H1 (cell line): ENCODE data around the gene ITSN1. TPM values are rescaled to one million over a fixed set of nuclear protein-coding genes. Genes with fewer than 3 reads are reported as not detected.

Experiments used
- CTCF ChIA-PET: fragments of 300-600 bp; sonication (Branson Sonifier 250); formaldehyde crosslinking; loops from one replicate; lab custom pipeline; 2021; ENCODE audit not compliant: partially characterized antibody; lab: Charles Lee
- POLR2A ChIA-PET: fragments of 300-600 bp; sonication (Branson Sonifier 250); formaldehyde crosslinking; loops from one replicate; lab custom pipeline; 2021; ENCODE audit warnings: inconsistent platforms; ENCODE audit not compliant: partially characterized antibody; lab: Charles Lee
- DNase-seq, 2 experiments: peaks; one replicate each; pipeline versions ENCODE4 v3.0.0 to v3.0.0-alpha.2; 2010 to 2022; ENCODE audit warnings: low spot score in 2 of 2, low read depth in 1 of 2, mixed read lengths in 1 of 2
- FAIRE-seq: peaks from 2 replicates; lab custom pipeline; 2011; peaks lifted over from hg19 to GRCh38; lab: Jason Lieb, UNC
- H2AFZ ChIP-seq: 2 replicates; pipeline ENCODE4 v1.8.1; 2012; ENCODE audit warnings: low read length, inconsistent platforms
- H2AK5ac ChIP-seq: 2 replicates; pipeline ENCODE4 v1.6.1; 2013; ENCODE audit warnings: low read depth, low read length
- H2BK120ac ChIP-seq: replicated peaks from 2 replicates; pipeline ENCODE3; 2013; ENCODE audit warnings: low read depth, low read length, inconsistent platforms
- H2BK12ac ChIP-seq: 2 replicates; pipeline ENCODE4 v1.6.1; 2013; ENCODE audit warnings: low read depth, low read length
- H2BK15ac ChIP-seq: 2 replicates; pipeline ENCODE4 v1.6.1; 2013; ENCODE audit warnings: low read length
- H2BK20ac ChIP-seq: 2 replicates; pipeline ENCODE4 v1.6.1; 2013; ENCODE audit warnings: low read length
- H2BK5ac ChIP-seq: 2 replicates; pipeline ENCODE4 v1.6.1; 2013; ENCODE audit warnings: low read depth, low read length
- H3K14ac ChIP-seq: 2 replicates; pipeline ENCODE4 v1.6.1; 2013; ENCODE audit warnings: inconsistent platforms; ENCODE audit not compliant: insufficient read length
- H3K18ac ChIP-seq: 2 replicates; pipeline ENCODE4 v1.6.1; 2013; ENCODE audit warnings: low read length; ENCODE audit errors: extremely low read depth
- H3K23ac ChIP-seq: 2 replicates; pipeline ENCODE4 v1.6.1; 2013; ENCODE audit warnings: inconsistent platforms; ENCODE audit not compliant: insufficient read length
- H3K23me2 ChIP-seq: 2 replicates; pipeline ENCODE4 v1.6.1; 2013; ENCODE audit warnings: low read depth, low read length
- H3K27ac ChIP-seq: 2 replicates; pipeline ENCODE4 v1.6.1; 2011; ENCODE audit warnings: low read depth, low read length, inconsistent platforms
- H3K27me3 ChIP-seq, 4 experiments: replicated peaks in 1 of 4; 1 replicate in 1 of 4; 2 replicates in 3 of 4; pipeline versions ENCODE4 v1.6.1 to v1.8.1; 2011 to 2013; ENCODE audit warnings: low read length in 3 of 4, mild to moderate bottlenecking in 3 of 4, inconsistent platforms in 2 of 4, mixed read lengths in 2 of 4, moderate library complexity in 1 of 4; ENCODE audit not compliant: control insufficient read depth in 3 of 4, insufficient read depth in 3 of 4; ENCODE audit errors: extremely low read depth in 1 of 4
- H3K36me3 ChIP-seq, 4 experiments: 2 replicates each; pipeline versions ENCODE4 v1.6.1 to v1.8.1; 2011 to 2013; ENCODE audit warnings: mild to moderate bottlenecking in 4 of 4, low read length in 3 of 4, moderate library complexity in 2 of 4, control low read depth in 1 of 4, inconsistent platforms in 1 of 4; ENCODE audit not compliant: insufficient read depth in 4 of 4, control insufficient read depth in 2 of 4
- H3K4ac ChIP-seq: replicated peaks from 2 replicates; pipeline ENCODE3; 2013; ENCODE audit warnings: low read length, low read depth, mixed read lengths, inconsistent platforms; ENCODE audit not compliant: insufficient read length
- H3K4me1 ChIP-seq, 4 experiments: replicated peaks in 1 of 4; 1 replicate in 1 of 4; 2 replicates in 3 of 4; pipeline versions ENCODE4 v1.6.1 to v1.8.1; 2011 to 2013; ENCODE audit warnings: low read length in 3 of 4, inconsistent platforms in 2 of 4, mixed read lengths in 1 of 4; ENCODE audit not compliant: insufficient read depth in 4 of 4, control insufficient read depth in 3 of 4
- H3K4me2 ChIP-seq, 2 experiments: 2 replicates each; pipeline versions ENCODE4 v1.6.1 to v1.8.1; 2011 to 2013; ENCODE audit warnings: low read depth in 2 of 2, low read length in 2 of 2, control low read depth in 1 of 2, inconsistent platforms in 1 of 2, mild to moderate bottlenecking in 1 of 2; ENCODE audit not compliant: insufficient read depth in 1 of 2
- H3K4me3 ChIP-seq, 4 experiments: fragments of 200-600, 300-600 bp in 1 of 4; sonication (generic), shearing (Covaris generic), sonication (Bioruptor Twin) in 1 of 4; 2 replicates each; pipeline versions ENCODE4 v1.5.1 to v1.8.1; 2011 to 2016; ENCODE audit warnings: low read length in 4 of 4, low read depth in 3 of 4, control low read depth in 2 of 4, inconsistent platforms in 2 of 4, mild to moderate bottlenecking in 2 of 4, mixed read lengths in 1 of 4, moderate library complexity in 1 of 4; ENCODE audit not compliant: insufficient read depth in 2 of 4; ENCODE audit errors: extremely low read depth in 1 of 4
- H3K56ac ChIP-seq: replicated peaks from 2 replicates; pipeline ENCODE3; 2013; ENCODE audit warnings: low read depth, mild to moderate bottlenecking, mixed read lengths, low read length, inconsistent platforms; ENCODE audit not compliant: insufficient read length
- H3K79me1 ChIP-seq: 2 replicates; pipeline ENCODE4 v1.6.1; 2013; ENCODE audit warnings: low read depth, low read length, control low read depth
- H3K79me2 ChIP-seq, 2 experiments: 2 replicates each; pipeline versions ENCODE4 v1.6.1 to v1.8.1; 2012 to 2013; ENCODE audit warnings: low read length in 2 of 2, mild to moderate bottlenecking in 2 of 2, inconsistent platforms in 1 of 2; ENCODE audit not compliant: insufficient read depth in 2 of 2, control insufficient read depth in 1 of 2
- H3K9ac ChIP-seq, 4 experiments: replicated peaks in 1 of 4; 1 replicate in 1 of 4; 2 replicates in 3 of 4; pipeline versions ENCODE4 v1.6.1 to v1.8.1; 2011 to 2013; ENCODE audit warnings: low read depth in 3 of 4, low read length in 3 of 4, control low read depth in 2 of 4, mild to moderate bottlenecking in 2 of 4, moderate library complexity in 2 of 4, inconsistent platforms in 1 of 4; ENCODE audit errors: extremely low read depth in 1 of 4
- H3K9me3 ChIP-seq, 2 experiments: 2 replicates each; pipeline versions ENCODE4 v1.6.1 to v1.8.1; 2012 to 2013; ENCODE audit warnings: mild to moderate bottlenecking in 2 of 2, moderate library complexity in 2 of 2, control low read depth in 1 of 2, inconsistent platforms in 1 of 2, low read depth in 1 of 2, low read length in 1 of 2, mixed read lengths in 1 of 2; ENCODE audit not compliant: insufficient read depth in 2 of 2
- H4K20me1 ChIP-seq, 2 experiments: replicated peaks in 1 of 2; 2 replicates each; pipeline versions ENCODE3 to v1.8.1; 2011 to 2013; ENCODE audit warnings: inconsistent platforms in 2 of 2, low read length in 2 of 2, mild to moderate bottlenecking in 1 of 2; ENCODE audit not compliant: insufficient read depth in 2 of 2, control insufficient read depth in 1 of 2
- H4K5ac ChIP-seq: 2 replicates; pipeline ENCODE4 v1.6.1; 2013; ENCODE audit warnings: low read length, low read depth, mixed read lengths, inconsistent platforms; ENCODE audit not compliant: insufficient read length
- H4K8ac ChIP-seq: 2 replicates; pipeline ENCODE4 v1.8.0; 2013; ENCODE audit warnings: mild to moderate bottlenecking, moderate library complexity, low read length, inconsistent platforms; ENCODE audit not compliant: insufficient read depth; ENCODE audit errors: extremely low read depth
- H4K91ac ChIP-seq: replicated peaks from 2 replicates; pipeline ENCODE3; 2013; ENCODE audit warnings: low read length, mixed read lengths, inconsistent platforms; ENCODE audit not compliant: insufficient read length
- ATF3 ChIP-seq: IDR thresholded peaks from 2 replicates; pipeline ENCODE4 v1.6.1; 2011; ENCODE audit warnings: low read depth, mild to moderate bottlenecking, low read length; ENCODE audit not compliant: insufficient read depth
- BACH1 ChIP-seq: IDR thresholded peaks from 2 replicates; pipeline ENCODE4 v1.6.1; 2012; ENCODE audit warnings: low read length, improper control_type of control experiment
- BCL11A ChIP-seq, 2 experiments: IDR thresholded peaks; one replicate each; pipeline ENCODE4 v1.6.1; 2011; ENCODE audit warnings: low read depth in 2 of 2, low read length in 2 of 2, mild to moderate bottlenecking in 2 of 2
- CEBPB ChIP-seq: IDR thresholded peaks from 2 replicates; pipeline ENCODE4 v1.6.1; 2012; ENCODE audit warnings: low read depth, low read length
- CHD1 ChIP-seq: IDR thresholded peaks from 2 replicates; pipeline ENCODE4 v1.6.1; 2012; ENCODE audit warnings: low read depth, low read length, improper control_type of control experiment
- CHD2 ChIP-seq: IDR thresholded peaks from 2 replicates; pipeline ENCODE4 v1.6.1; 2012; ENCODE audit warnings: low read length, improper control_type of control experiment
- CTBP2 ChIP-seq: IDR thresholded peaks from 2 replicates; pipeline ENCODE4 v1.7.0; 2011; ENCODE audit warnings: borderline replicate concordance, mild to moderate bottlenecking, moderate library complexity, mixed read lengths, low read length; ENCODE audit not compliant: insufficient read depth, insufficient read length
- GTF2F1 ChIP-seq: IDR thresholded peaks from 2 replicates; pipeline ENCODE4 v1.6.1; 2012; ENCODE audit warnings: low read depth, low read length, improper control_type of control experiment, borderline replicate concordance
- JUN ChIP-seq: IDR thresholded peaks from 2 replicates; pipeline ENCODE4 v1.6.1; 2011; ENCODE audit warnings: low read depth, mild to moderate bottlenecking, improper control_type of control experiment, low read length
- PHF8 ChIP-seq: fragments of 200-600 bp; sonication (generic); conservative IDR thresholded peaks from 2 replicates; pipeline ENCODE4 v1.7.1; 2012; ENCODE audit warnings: low read depth, mild to moderate bottlenecking, inconsistent platforms, low read length, moderate library complexity
- POLR2A ChIP-seq, 2 experiments: IDR thresholded peaks; 1 replicate in 1 of 2; 2 replicates in 1 of 2; pipeline ENCODE4 v1.6.1; 2011; ENCODE audit warnings: low read depth in 2 of 2, low read length in 2 of 2, mild to moderate bottlenecking in 2 of 2; ENCODE audit errors: control extremely low read depth in 1 of 2
- RXRA ChIP-seq: IDR thresholded peaks from 2 replicates; pipeline ENCODE4 v1.6.1; 2011; ENCODE audit warnings: low read depth, mild to moderate bottlenecking, low read length, moderate library complexity; ENCODE audit not compliant: insufficient read depth
- SP2 ChIP-seq: IDR thresholded peaks from 2 replicates; pipeline ENCODE4 v1.6.1; 2012; ENCODE audit warnings: mild to moderate bottlenecking, low read length, inconsistent platforms
- SRF ChIP-seq: IDR thresholded peaks from 2 replicates; pipeline ENCODE4 v1.6.1; 2011; ENCODE audit warnings: mild to moderate bottlenecking, low read depth, low read length, moderate library complexity
- TAF1 ChIP-seq: IDR thresholded peaks from 2 replicates; pipeline ENCODE4 v1.6.1; 2011; ENCODE audit warnings: mild to moderate bottlenecking, low read depth, low read length
- YY1 ChIP-seq: IDR thresholded peaks from 2 replicates; pipeline ENCODE4 v1.6.1; 2011; ENCODE audit warnings: low read depth, mild to moderate bottlenecking, low read length
- WGBS, 2 experiments: shearing (Covaris generic) in 1 of 2; methylation state at CpG; one replicate each; pipeline versions ENCODE4 v1.1.6 to v1.1.7; 2013 to 2015; ENCODE audit warnings: low lambda C conversion rate in 2 of 2, mixed read lengths in 2 of 2, inconsistent platforms in 1 of 2, low coverage in 1 of 2, missing lambda C conversion rate in 1 of 2; ENCODE audit not compliant: insufficient replicate concordance in 2 of 2, insufficient coverage in 1 of 2, insufficient read length in 1 of 2; ENCODE audit errors: extremely low coverage in 1 of 2, missing lambda C conversion rate in 1 of 2; 5-methylcytosine and 5-hydroxymethylcytosine counted together
- polyA plus RNA-seq, 7 experiments: library from polyadenylated mRNA; depleted of rRNA in 3 of 7; stranded (reverse) in 5 of 7; unstranded in 2 of 7; fragments of >200 nt in 5 of 7; fragments of 200-250 nt in 2 of 7; gene quantifications; 1 replicate in 5 of 7; 2 replicates in 1 of 7; 4 replicates in 1 of 7; pipeline versions ENCODE4 v1.2.1 to v1.2.3, GENCODE V29; 2011 to 2013; ENCODE audit warnings: missing spikeins in 2 of 7, mixed read lengths in 2 of 7
- total RNA-seq: library from RNA; stranded (reverse); fragmentation: NEBNext Ultra II Directional; extraction: Animal tissue kit (Norgen Biotek cat#: 25700); gene quantifications from 2 replicates; pipeline ENCODE4 v1.2.1, GENCODE V29; 2021

The ITSN1 gene
- total and polyA plus RNA-seq, 2 of the 8 experiments (the other 6 are each of a cell fraction or from before 2014, with no cell fraction given), result 60.8 to 78.1 TPM

- CTCF ChIA-PET, result interaction anchor here (1.4 to 1.5 kb wide), 2 partner anchors 13 to 19 kb away, joined by 3 read pairs; no protein-coding TSS in a partner anchor
- Histone ChIP-seq H3K23me2 (no peaks in the 10 kb centered on the region), H3K4me1 (no peaks in the 10 kb centered on the region), H2BK12ac (no peak overlapping the region), H4K5ac (no peak overlapping the region), H2AFZ (no peak overlapping the region), H3K4me2 (no peak overlapping the region), H3K4me3 (no peak overlapping the region), H3K18ac (no peak overlapping the region)
- WGBS, 2 experiments, result 98% methylated on average over 7 of the region's 9 CpGs; no CpG with 5 or more reads in 1 of the 2 experiments
- no peak for DNase-seq
- TF ChIP-seq GTF2F1 (no peak), BCL11A (IDR thresholded peaks at IDR 0.05; ENCODE audit: low read depth in 2 of 2, low read length in 2 of 2) (no peak), SRF (no peak), POLR2A (IDR thresholded peaks at IDR 0.05; ENCODE audit: control extremely low read depth in 1 of 2, low read depth in 2 of 2, low read length in 2 of 2) (no peak), RXRA (no peak), SP2 (no peak), CHD2 (no peak), CEBPB (no peak), BACH1 (no peak), PHF8 (no peak), JUN (no peak), TAF1 (no peak), ATF3 (no peak), YY1 (no peak), CTBP2 (no peak), CHD1 (no peak)
- TF ChIP-seq, all 59 proteins: peak for 0
- Histone ChIP-seq H3K27me3 (no peaks in the 10 kb centered on the region), H2BK15ac (no peak overlapping the region; the same call in 1 of the 2 replicates), H3K9me3 (no peaks in the 10 kb centered on the region; a peak in 1 of 4 replicates), H3K79me2 (no peaks in the 10 kb centered on the region), H2BK20ac (no peak overlapping the region), H3K56ac (no peak overlapping the region), H2BK5ac (no peak overlapping the region), H3K14ac (no peak overlapping the region), H3K4ac (no peak overlapping the region), H4K91ac (no peak overlapping the region), H3K79me1 (no peaks in the 10 kb centered on the region; the same call in 1 of the 2 replicates), H3K27ac (no peak overlapping the region), H2BK120ac (no peak overlapping the region), H4K20me1 (no peaks in the 10 kb centered on the region), H2AK5ac (no peak overlapping the region), H3K36me3 (no peaks in the 10 kb centered on the region), H4K8ac (no peak overlapping the region), H3K9ac (no peak overlapping the region), H3K23ac (no peak overlapping the region)
- FAIRE-seq, result no peak
- POLR2A ChIA-PET, result no interaction called here
These were observed 208.7 kb downstream of the ITSN1 start for GRCh38 chr21:33850985-33851384.
